DMS 273 treated with DMSO at 0.1 percent for 48 hours (cell line): ENCODE data around the gene C19orf25.
A peak's percentile ranks its signal among the peaks of the same experiment; 100 is the strongest.
"Not testable (repeated sequence)": the region's sequence is repeated elsewhere in the genome, so short reads cannot be mapped to it uniquely, and the experiment has no call there.

ENCODE experiments used
- DNase-seq: peaks from one replicate; lab custom pipeline; 2025; lab: John Stamatoyannopoulos, UW

The C19orf25 gene

DNA sequence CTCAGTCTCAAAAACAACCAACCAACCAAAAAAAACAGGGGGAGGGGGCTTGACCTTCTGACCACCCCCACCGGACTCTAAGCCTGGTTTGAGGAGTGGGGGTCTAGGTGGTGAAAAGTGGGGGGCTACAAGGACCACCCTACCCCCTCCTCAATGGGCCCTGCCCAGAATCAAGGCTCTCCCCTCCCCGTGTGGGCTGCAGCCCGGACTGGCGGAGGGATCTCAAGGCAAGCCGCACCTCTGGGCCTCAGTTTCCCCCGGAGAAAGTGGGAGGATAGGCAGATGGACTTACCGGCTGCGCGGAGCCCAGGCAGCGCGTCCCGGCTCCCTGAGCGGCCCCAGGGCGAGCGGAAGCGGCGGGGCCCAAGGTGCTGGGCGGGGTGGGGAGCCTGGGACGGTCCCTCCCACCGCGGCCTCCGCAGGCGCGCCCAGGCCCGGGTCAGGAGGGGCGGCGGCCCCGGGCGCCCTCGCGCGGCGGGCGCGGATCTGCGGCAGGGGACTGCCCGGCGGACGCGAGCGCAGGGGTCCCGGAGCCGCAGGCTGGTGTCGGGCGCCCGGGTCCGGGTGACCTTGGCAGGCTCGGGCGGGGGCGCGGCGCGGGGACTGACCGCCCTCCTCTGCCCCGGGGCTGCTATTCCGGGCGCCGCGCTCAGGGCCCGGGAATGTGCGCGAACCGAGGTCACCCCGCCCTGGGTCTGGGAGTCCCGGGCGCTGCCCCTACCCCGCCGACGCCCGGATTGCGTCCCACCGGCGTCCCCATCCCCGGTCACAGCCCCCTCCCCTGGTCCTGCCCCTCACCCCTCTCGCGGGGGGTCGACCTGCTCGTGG, 33.9 kb upstream of the C19orf25 start, which contains the start of gene ADAMTSL5:
Gene ADAMTSL5 (minus strand): TSS at position 349 of the 828 bp plus-strand sequence. CDS start 2,076 bp downstream, outside the sequence.
- DNase-seq: no peak

DNA sequence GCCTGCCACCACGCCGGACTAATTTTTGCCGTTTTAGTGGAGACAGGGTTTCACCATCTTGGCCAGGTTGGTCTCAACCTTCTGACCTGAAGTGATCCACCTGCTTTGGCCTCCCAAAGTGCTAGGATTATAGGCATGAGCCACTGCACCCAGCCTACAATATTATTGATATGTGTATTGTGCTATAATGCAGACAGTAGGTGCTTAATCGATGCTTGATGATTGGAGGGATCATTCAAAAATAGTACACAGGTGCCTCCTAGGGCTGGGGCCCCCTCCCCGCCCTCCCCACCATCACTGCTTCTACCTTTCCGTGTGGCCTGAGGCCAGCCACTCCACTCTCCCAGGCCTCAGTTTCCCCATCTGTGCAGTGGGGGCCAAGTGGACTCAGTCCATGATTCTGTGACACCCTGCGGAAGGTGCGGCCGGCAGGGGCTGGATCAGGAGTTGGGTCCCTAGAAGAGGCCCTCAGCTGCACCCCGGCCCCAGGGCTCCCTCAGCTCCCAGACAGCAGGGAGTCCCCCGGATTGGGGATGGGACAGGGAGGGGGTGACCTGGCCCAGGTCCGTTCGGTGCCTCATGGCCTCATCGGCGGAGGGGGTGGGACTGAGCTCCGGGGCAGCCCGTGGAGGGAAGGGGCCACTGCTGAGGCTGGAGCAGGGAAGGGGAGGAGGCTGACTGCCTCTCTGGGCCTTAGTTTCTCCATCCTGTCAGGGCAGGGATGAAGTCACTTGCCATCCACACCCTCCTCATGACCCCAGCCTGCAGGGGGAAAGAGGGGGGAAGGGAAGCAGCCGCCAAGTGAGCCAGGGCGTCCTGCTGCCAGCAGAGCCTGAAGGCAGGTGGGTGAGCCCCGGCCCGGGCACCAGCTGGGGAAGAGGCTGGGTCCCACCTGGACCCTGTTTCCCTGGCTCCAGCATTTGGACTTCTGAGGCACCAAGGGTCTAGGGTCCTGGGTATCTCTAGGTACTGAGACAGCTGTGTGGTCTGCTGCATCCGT, 32.6 kb upstream of the C19orf25 start:
- no peak for DNase-seq

DNA sequence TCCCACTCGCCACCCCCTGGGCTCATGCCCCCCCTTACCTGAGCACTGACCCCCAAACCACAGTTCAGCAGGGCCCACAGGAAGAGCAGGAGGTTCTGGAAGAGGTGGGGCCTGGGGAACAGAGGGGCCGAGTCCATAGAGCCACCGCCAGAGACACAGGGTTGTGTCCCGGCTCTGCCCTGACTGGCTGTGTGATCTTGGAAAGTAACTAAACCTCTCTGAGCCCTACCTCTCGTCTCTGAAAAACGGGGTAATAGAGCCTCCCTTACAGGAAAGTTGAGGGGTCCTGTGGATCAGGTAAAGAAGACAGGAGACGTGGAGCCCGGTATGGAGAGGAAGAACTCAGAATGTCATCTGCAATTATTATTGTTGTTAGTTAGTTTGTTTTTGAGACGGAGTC, 31.8 kb upstream of the C19orf25 start:
- no peak for DNase-seq

GRCh38 chr19:1510442-1510806, 31.4 kb upstream of the C19orf25 start:
- DNase-seq: no peak

- DNase-seq: no peak
These were observed 30.8 kb upstream of the C19orf25 start for GRCh38 chr19:1509602-1510441.

DNA sequence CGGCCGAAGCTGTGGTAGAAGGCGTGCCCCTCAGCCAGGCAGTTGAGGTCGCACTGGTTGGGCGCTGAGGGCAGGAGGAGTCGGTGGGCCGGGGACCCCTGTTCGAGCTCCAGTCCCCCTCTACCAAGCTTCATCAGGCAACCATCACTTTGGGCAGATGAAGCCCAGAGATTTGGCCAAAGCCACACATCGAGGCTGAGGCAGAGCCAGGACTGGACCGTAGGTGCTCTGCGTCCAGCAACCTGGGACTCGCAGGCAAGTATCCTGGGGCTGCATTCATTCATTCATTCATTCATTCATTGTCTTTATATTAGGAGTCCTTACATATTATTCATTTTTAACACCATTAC, 29.5 kb upstream of the C19orf25 start:
- DNase-seq: no peak

- DNase-seq: peak; percentile 79
These were observed 28.9 kb upstream of the C19orf25 start for GRCh38 chr19:1507763-1508506.

GRCh38 chr19:1507192-1507660, 28.2 kb upstream of the C19orf25 start:
- DNase-seq: no peak

GRCh38 chr19:1505991-1506881, 27.2 kb upstream of the C19orf25 start:
- no peak for DNase-seq

DNA sequence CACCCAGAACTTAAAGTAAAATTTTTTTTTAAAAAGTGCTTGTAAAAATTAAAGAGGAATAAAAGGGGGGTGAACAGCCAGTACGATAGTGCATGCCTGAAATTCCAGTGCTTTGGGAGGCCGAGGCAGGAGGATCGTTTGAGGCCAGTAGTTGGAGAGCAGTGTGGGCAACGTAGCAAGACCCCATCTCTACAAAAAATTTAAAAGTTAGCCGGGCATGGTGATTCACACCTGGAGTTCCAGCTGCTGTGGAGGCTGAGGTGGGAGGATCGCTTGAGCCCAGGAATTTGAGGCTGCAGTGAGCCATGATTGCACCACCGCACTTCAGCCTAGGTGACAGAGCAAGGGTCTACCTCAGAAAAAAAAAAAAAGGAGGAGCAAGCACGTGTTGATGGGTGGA, 26.0 kb upstream of the C19orf25 start:
- no peak for DNase-seq

GRCh38 chr19:1503925-1504773, 25.1 kb upstream of the C19orf25 start:
- no peak for DNase-seq

DNA sequence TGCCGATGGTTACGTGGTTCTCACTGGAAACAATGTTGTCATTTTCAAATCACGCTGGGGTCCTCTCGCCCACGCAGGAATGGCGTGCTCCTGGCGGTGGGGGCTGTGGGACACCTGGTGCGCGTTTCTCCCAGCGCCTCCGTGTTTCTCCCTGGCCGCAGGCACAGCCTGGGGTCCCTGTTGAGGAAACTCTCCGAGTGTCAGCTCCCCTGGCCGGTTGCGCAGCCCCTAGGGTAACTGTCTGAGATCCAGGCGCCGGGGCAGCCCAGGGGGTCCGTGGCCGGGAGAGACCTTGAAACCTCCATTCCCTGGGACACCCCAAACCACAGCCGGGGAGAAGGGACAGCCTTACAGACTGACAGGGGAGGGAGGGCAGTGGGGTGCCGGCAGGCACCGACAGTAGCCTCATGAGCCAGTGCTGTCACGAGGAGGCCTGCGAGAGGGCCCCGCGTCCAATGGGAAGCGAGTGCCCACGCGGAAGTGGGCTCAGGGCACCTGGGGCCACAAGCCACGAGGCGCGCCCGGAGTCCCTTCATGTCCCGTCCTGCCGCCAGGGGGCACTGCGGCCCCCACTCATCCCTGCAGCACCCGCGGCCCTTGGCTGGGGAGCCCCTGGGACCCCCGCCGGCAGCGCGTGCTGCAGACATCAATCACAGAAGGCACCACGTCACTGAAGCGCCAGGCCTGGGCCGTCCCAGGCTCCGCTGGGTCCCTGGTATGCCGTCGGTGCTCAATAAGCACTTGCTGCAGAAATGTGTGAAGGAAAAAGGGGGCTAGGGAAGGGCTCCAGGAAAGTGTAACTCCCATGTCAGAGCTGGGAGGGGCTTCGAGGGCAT, 24.3 kb upstream of the C19orf25 start:
- no peak for DNase-seq

DNA sequence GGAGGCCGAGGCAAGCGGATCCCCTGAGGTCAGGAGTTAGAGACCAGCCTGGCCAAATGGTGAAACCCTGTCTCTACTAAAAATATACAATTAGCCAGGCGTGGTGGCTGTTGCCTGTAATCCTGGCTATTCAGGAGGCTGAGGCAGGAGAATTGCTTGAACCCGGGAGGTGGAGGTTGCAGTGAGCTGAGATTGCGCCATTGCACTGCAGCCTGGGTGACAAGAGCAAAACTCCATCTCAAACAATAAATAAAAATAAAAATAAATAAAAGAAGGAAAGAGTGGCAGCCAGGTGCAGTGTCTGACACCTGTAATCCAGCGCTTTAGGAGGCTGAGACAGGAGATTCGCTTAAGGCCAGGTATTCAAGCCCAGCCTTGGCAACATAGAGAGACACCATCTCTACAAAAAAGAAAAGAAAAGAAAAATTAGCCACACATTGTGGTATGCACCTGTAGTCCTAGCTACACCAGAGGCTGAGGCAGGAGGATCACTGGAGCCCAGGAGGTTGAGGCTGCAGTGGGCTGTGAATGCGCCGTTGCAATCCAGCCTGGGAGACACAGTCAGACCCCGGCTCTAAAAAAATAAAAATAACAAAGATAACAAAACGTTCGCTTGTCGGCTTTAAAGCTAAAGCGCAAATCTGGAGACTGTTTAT, 23.5 kb upstream of the C19orf25 start:
- DNase-seq: no peak

GRCh38 chr19:1501200-1501595, 22.2 kb upstream of the C19orf25 start:
- DNase-seq: no peak

GRCh38 chr19:1499231-1499630, 20.2 kb upstream of the C19orf25 start:
- not testable (repeated sequence) for DNase-seq

DNA sequence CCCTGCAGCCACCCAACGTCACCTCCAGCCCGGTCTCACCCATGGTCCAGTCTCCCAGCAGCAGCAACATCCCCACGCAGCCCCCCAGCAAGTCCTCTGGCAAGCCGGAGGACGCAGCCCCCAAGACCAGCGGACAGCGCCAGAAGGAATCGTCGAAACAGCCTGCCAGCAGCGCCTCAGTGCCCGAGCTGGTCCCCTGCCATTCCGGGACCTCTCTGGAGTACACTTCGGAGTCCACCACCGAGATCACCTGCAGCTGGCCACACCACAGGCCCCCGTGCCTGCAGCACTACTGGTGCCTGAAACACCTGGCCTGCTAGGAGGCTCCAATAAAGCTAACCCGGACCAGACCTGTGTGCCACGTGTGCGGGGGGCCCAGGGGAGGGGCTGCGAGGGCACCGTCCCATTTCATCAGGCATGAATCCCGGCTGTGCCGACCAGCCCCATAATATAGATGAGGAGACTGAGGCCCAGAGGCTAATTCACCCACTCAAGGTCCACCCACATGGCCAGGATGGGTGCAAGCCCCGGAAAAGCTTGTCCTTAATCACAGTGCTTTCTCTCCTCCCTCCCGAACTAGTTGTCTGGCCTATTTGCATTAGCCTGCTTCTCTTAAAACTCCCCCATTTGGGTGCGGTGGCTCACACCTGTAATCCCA, 18.7 kb upstream of the C19orf25 start:
- DNase-seq: no peak
